GM18951 (cell line): Measurements from ENCODE around the gene MT4.

ENCODE experiments used
- POLR2A ChIP-seq: IDR thresholded peaks from 4 replicates; pipeline ENCODE4 v1.6.1; 2011; ENCODE audit warnings: mild to moderate bottlenecking; ENCODE audit not compliant: insufficient read length, insufficient read depth; ENCODE audit errors: extremely low read depth
- in situ Hi-C: fragments of 300-500 bp; cut with MboI; formaldehyde crosslinking; loops from one replicate; pipeline ENCODE4 v1.12.0; 2022; ENCODE audit warnings: low sequenced_read_pairs, mixed read lengths, inconsistent platforms; ENCODE audit not compliant: unreplicated experiment

Gene MT4

GRCh38 chr16:56600398-56600999 lies 35.6 kb downstream of the MT4 start:
- in situ Hi-C loops: no loop called here
- TF ChIP-seq POLR2A: no peak

GRCh38 chr16:56601325-56601724 lies 36.5 kb downstream of the MT4 start:
- no peak for TF ChIP-seq POLR2A
- in situ Hi-C loops: no loop called here

- TF ChIP-seq POLR2A: no peak
- in situ Hi-C loops: no loop called here
Measured at GRCh38 chr16:56603589-56603988, 38.7 kb downstream of the MT4 start.

- in situ Hi-C loops: no loop called here
- TF ChIP-seq POLR2A: no peak
Measured at GRCh38 chr16:56604966-56605365, 40.1 kb downstream of the MT4 start.

- no peak for TF ChIP-seq POLR2A
- in situ Hi-C loops: no loop called here
Measured at GRCh38 chr16:56605475-56605874, 40.6 kb downstream of the MT4 start.

- TF ChIP-seq POLR2A: no peak
Measured at GRCh38 chr16:56606071-56606475, 41.2 kb downstream of the MT4 start.

GRCh38 chr16:56606476-56607108 lies 41.7 kb downstream of the MT4 start:
- no peak for TF ChIP-seq POLR2A
- in situ Hi-C loops: no loop called here

More at GRCh38 chr16:56606071-56606475, 41.2 kb downstream of the MT4 start:
- in situ Hi-C loops: no loop called here

GRCh38 chr16:56607109-56607618 lies 42.3 kb downstream of the MT4 start:
- in situ Hi-C loops: no loop called here
- TF ChIP-seq POLR2A: no peak

- in situ Hi-C loops: no loop called here
- no peak for TF ChIP-seq POLR2A
Measured at GRCh38 chr16:56607675-56608042, 42.8 kb downstream of the MT4 start.

- in situ Hi-C loops: no loop called here
- TF ChIP-seq POLR2A: peak; percentile 88
Measured at GRCh38 chr16:56608043-56608875, 43.4 kb downstream of the MT4 start, which contains the start of gene MT2A. MT2A (plus strand) TSS chr16:56608584; CDS start chr16:56608656, 72 bp downstream.

- no peak for TF ChIP-seq POLR2A
- in situ Hi-C loops: no loop called here
Measured at GRCh38 chr16:56608876-56609462, 44.1 kb downstream of the MT4 start.

GRCh38 chr16:56609463-56609921 lies 44.6 kb downstream of the MT4 start:
- no peak for TF ChIP-seq POLR2A
- in situ Hi-C loops: no loop called here

- in situ Hi-C loops: no loop called here
- no peak for TF ChIP-seq POLR2A
Measured at GRCh38 chr16:56610017-56610608, 45.2 kb downstream of the MT4 start.

- TF ChIP-seq POLR2A: no peak
- in situ Hi-C loops: no loop called here
Measured at GRCh38 chr16:56610609-56611111, 45.8 kb downstream of the MT4 start.
